LHCN-M2 (cell line): ENCODE results near the gene TRIM24. TPM values are rescaled to one million over a fixed set of nuclear protein-coding genes. Genes with fewer than 3 reads are reported as not detected.
A peak's percentile ranks its signal among the peaks of the same experiment; 100 is the strongest.
"Not testable (repeated sequence)": the region's sequence is repeated elsewhere in the genome, so short reads cannot be mapped to it uniquely, and the experiment has no call there.

Experiments
- DNase-seq: peaks from one replicate; pipeline ENCODE4 v3.0.0-alpha.2; 2012; ENCODE audit warnings: low read depth
- polyA plus RNA-seq: library from polyadenylated mRNA; unstranded; fragments of >200 nt; gene quantifications from one replicate; pipeline ENCODE4 v1.2.1, GENCODE V29; 2012; ENCODE audit warnings: missing spikeins
- total RNA-seq: library from RNA; depleted of rRNA; stranded (reverse); fragments of >200 nt; gene quantifications from 2 replicates; pipeline ENCODE4 v1.2.3, GENCODE V29; 2014; rRNA removed

The TRIM24 gene
- 14.1 and 16.1 TPM in 2 replicates for total RNA-seq
- 4.6 TPM for polyA plus RNA-seq

DNA sequence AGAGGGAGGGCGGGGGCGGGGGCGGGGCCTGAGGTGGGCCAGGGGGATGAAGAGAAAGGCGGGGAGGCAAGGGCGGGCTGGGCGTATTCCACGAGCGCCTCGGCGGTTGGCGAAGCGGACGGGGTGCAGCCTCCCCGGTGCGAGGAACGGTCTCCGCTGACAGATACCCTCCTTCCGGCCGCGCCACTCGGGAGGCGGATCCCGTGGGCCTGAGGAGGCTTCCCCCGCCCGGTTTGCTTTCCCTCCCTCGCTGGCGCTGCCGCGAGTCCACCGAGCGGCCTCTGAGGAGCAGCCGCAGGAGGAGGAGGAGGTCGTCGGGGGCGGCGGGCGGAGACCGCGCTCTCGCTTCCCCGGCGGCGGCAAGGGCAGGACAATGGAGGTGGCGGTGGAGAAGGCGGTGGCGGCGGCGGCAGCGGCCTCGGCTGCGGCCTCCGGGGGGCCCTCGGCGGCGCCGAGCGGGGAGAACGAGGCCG lies at the start of gene TRIM24:
TRIM24 (plus strand) TSS at position 84 of the 473 bp plus-strand sequence; CDS start at position 374, 290 bp downstream.
- no peak for DNase-seq

DNA sequence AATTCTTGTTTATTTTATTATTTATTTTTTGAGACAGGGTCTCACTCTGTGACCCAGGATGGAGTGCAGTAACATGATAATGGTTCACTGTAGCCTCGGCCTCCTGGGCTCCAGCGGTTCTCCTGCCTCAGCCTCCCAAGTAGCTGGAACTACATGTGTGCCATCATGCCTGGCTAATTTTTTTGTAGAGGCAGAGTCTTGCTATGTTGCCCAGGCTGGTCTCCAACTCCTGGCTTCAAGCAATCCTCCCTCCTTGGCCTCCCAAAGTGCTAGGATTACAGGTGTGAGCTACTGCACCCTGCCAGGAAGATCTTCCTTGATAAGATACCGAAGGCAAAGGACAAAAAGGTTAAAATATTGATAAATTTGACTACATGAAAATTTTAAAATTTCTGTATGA lies 48.0 kb upstream of the TRIM24 start:
- not testable (repeated sequence) for DNase-seq

DNA sequence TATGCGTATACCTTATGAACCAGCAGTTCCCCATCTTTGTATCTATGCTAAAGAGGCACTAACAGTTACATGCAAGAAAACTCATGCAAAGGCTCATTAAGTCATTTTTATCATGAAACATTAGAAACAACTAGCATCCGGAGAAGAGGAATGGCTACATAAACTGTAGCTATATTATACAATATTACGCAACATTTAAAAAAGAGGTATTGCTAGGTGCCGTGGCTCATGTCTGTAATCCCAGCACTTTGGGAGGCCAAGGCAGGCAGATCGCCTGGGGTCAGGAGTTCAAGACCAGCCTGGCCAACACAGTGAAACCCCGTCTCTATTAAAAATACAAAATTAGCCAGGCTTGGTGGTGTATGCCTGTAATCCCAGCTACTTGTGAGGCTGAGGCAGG lies 47.1 kb upstream of the TRIM24 start:
- DNase-seq = not testable (repeated sequence)

DNA sequence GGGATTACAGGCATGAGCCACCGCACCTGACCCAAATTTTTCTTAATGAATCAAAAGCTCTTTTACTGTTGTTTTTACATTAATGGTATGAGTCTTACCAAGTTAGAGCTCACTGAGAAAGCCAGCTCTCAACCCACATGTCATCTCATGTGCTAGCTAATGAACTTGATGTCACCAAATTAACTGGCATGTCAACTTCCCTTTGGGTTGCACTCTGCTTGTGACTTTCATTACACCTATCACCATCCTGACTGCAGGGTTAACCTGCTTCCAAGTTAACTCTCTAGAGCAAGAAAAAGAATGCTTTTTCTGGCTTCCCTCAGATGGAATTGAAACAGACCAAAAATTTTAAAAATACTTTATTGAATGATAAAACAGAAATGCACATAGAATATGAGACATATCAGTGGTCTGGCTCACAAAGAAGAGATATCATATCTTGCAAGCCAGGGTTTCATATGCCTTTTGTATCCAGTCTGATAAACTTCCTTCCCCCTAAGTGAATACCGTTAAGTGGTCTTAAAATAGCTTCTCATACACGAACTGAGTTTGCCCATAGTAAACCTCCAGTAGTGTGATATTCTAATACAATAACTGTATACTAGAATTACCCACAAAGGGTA lies 42.9 kb upstream of the TRIM24 start:
- DNase-seq = no peak

DNA sequence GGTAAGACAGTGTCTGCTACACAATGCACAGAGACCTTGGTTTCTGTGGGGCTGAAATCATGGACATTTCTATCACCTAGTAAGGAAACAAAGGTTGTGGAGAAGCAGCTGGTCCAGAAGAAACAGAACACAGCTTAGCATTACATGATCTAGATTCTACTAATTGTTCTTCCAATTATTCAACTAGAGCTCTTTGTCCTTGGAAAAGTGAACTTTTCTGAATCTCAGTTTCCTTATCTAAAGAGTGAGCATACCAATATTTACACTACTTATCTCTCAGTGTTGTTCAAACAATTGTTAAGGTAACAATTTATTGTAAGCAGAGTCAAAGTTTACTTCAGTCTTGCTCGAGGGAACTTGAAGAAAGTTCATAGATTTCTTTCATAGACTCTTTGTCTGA lies 42.3 kb upstream of the TRIM24 start:
- DNase-seq = no peak

DNA sequence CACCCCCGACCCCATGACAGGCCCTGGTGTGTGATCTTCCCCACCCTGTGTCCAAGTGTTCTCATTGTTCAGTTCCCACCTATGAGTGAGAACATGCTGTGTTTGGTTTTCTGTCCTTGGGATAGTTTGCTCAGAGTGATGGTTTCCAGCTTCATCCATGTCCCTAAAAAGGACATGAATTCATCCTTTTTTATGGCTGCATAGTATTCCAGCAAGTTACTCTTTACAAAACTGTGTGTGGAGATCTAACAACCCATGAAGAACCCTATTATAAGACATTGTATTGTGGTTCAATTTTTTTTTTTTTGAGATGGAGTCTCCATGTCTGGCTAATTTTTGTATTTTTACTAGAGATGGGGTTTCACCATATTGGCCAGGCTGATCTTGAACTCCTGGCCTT lies 41.7 kb upstream of the TRIM24 start:
- not testable (repeated sequence) for DNase-seq

DNA sequence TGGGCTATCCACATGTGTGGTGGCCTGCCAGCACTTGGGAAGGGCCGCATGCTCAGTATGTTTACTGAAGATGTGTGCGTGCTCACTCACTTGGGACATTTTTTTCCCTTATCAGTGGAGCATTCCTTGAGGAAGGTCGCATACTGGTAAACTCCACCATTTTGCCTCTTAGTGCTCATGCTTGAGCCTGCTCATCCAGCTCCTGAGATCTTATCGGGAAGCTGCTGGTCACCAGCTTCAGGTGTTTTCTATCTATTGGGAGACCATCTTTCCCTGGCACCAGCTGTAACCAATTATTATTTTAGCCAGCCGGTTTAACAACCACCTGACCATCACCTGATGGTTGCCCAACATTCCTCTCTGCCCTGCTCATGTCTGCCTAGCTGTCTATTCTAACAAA lies 35.0 kb upstream of the TRIM24 start:
- DNase-seq = no peak

DNA sequence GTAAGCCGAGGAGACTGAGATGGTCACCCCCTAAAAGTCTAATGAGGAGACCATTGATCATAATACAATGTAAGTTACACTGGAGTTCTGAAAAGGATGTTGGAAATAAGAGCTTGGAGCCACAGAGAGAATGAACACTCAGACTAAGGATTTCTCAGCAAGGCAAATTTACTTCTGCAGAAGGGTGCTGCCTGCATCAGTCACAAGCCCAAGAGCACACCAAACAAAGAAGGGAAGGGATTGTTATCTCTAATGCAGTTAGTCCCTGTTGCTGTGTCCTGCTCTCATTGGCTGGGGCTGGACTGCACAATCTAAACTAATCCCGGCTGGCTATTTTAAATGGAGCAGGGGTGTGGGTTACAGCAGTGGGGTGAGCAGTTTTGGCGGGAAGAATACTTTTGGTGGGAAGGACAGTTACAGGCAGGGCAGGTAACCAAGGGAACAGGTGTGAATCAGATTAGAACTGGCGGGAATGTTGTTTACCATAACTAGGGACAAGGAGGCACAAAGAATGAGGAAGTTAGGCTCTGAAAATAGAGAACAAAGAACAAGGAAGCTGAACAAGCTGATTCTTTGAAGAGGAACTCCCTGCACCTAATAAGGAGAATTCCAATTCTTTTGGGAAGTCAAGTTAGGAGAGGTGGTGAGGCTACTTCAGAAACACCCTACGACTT lies 30.3 kb upstream of the TRIM24 start:
- DNase-seq = no peak

DNA sequence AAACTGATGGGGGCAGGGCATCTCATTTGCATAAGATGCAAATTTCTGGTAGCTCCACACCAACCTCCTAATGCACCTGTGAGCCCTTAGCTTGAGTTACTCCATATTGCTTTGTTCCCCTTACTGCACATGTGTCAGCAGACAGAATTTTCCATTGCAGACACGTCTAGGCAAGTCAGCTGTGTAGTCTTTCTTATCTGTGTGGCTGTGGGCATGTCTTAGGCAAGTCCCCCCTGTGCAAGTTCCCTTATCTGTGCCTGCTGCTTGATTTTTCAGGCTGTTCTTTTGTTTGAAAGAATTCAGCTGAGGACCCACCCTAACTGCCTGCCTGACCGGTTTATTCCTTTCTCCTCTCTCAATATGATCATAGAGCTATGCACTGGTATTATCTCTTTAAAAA lies 28.5 kb upstream of the TRIM24 start:
- DNase-seq = no peak

DNA sequence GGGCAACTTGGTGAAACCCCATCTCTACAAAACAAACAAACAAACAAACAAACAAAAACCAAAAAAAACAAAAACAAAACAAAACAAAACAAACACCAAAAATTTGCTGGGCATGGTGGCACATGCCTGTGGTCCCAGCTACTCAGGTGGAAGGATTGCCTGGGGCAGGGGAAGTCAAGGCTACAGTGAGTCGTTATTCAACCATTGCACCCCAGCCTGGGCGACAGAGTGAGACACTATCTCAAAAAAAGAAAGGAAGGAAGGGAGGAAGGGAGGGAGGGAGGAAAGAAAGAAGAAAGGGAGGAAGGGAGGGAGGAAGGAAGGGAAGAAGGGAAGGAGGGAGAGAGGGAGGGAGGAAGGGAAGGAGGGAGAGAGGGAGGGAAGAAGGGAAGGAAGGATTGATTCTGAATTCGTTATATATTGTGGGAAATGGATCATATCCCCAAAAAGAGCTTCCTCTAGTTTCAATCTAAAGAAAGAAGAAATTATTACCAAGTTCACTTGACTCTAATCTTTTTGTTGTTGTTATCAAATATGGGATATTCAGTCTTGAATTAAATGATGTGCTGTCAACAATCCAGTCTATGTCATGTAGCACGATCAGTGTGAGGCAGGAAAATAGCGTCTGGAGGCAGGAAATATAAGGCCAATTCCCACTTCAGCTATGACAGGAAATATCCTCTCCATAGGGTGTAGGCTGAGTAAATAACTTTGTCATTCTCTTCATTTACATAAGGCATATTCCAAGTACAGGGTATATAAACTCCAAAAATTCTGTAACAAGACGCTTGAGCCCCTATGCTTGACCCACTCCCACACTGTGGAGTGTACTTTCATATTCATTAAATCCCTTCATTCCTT lies 26.2 kb upstream of the TRIM24 start:
- DNase-seq = no peak

DNA sequence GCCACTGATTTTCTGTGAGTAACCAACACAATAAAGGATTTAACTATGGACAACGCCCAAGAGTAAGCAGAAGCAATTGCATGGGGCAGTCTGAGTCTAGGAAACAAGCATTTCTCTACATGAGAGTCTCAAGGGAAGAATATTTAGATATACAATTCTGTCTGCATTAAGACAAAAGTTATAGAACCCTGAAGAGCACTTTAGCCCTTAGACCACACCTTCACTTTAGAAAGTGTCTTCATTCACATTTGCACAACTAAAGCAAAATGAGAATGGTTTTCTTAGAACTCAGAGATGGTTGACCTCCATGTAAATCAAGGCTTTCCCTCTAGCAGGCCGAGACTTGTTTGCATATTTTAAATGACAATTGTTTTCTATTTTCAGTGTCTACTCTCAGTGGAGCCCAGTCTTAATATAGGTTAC lies 25.5 kb upstream of the TRIM24 start:
- no peak for DNase-seq

DNA sequence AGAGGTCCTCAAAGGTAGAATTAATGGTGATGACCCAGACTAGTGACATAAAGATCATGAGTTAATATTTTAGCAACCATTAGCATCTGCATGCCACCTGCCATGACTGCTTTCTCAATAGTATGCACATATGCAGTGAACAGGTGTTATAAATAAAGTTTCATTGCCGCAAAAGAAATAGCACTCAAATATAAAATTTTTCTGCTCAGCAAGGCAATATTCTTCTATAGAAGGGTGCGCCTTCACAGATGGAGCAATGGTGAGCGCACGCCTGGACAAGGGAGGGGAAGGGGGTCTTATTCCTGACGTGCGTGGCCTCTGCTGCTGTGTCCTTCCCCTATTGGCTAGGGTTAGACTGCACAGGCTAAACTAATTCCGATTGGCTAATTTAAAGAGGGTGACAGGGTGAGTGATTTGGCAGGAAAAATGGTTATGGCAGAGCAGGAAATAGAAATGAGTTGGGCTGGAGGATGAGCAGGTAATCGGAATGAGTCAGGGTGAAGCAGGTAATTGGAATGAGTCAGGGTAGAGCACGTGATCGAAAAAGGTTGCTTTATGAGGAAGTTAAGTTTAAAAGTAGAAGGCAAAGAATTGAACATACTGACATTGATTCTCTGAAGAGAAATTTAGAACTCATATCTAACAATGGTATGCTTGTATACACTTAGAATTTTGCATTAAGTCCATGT lies 24.7 kb upstream of the TRIM24 start:
- no peak for DNase-seq

DNA sequence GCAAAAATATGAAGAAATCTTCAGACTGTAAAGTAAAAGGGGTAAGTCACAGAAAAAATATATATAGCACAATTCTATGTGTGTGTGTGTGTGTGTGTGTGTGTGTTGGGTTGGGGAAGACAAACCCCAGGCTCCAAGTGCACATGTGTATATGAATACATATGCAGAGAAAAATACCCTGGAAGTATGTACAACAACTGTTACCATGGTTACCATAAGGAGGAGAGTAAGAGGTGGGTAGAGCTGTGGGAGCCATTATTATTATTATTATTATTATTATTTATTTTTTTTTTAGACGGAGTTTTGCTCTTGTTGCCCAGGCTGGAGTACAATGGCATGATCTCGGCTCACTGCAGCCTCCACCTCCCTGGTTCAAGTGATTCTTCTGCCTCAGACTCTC lies 23.7 kb upstream of the TRIM24 start:
- DNase-seq = no peak

DNA sequence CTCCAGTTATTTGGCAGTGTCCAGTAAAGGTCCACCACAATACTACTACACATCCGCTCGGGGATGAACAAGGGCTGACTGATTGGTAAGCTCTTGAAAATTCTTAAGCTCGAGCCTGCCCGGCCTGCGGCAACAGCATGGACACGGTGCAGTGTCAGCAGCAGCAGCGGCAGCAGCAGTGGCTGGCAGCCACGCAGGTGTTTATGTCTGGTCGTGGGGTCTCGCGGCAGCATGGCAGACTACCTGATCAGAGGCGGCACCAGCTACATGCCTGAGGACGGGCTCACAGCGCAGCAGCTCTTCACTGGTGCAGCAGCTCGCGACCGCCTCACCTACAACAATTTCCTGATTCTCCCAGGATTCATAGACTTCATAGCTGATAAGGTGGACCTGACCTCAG lies 19.6 kb upstream of the TRIM24 start:
- DNase-seq = no peak

DNA sequence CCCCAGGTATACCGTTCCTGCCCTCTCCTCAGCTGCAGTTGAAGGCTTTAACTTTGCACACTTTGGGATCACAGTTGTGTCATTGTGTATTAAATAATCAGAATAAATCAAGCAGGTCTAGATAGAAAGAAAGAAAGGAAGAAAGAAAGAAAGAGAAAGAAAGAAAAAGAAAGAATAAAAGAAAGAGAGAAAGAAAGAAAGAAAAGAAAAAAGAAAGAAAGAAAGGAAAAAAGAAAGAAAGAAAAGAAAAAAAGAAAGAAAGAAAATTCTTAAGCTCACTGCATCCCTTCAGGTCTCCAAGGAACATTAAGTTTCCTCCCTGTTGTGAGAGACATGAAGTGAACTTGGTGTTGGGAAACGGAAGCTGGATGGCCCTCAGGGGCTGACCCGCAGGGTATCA lies 17.2 kb upstream of the TRIM24 start:
- DNase-seq = no peak

DNA sequence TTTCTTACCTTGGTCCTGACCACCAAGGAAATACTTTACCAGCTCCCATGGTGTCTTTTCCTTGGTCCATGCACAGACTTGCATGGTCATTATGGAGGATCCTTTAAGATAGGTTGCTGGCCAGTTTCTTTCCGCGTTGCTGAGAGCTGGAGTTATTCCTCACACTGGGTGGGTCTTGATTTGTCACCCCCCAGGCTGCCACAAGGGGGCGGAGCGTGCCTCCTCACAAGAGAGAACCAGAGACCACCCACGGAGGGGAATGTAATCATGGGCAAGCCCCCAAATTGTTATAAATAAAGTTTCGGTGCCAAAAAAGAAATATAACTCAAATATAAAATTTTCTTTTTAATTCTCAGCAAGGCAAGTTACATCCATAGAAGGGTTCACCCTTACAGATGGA lies 10.5 kb upstream of the TRIM24 start:
- DNase-seq = peak; percentile 6

DNA sequence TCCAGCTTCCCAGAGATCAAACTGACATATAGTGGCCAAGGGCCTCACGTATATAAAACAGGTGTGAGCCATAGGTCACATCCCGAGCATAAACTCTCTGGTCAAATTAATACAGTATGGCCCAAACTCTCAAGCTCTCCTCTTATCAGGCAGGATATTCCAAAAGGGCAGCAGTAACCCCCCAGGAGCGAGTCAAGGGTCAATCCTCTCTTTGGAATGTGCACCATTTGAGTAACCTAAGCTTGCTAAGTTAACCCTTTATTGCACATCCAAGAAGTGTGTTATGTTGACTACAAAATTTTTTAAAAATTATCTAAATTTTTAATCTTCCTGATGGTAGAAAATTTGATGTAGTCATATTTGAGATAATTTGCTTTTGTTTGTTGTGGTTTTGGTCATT lies 4.5 kb upstream of the TRIM24 start:
- no peak for DNase-seq

DNA sequence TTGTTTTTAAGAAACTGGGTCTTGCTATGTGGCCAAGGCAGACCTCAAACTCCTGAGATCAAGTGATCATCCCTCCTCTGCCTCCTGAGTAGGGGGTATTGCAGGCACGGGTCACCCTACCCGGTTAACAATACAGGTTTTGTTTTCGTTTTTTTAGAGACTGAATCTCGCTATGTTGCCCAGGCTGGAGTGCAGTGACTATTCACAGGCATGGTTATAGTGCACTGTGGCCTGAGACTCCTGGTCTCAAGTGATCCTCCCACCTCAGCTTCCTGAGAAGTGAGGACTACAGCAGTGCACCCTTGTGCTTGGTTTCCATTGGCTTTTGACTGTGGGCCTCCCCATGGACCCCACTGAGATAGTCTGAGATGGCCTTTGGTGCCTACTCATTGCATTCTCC lies 3.8 kb upstream of the TRIM24 start:
- no peak for DNase-seq

DNA sequence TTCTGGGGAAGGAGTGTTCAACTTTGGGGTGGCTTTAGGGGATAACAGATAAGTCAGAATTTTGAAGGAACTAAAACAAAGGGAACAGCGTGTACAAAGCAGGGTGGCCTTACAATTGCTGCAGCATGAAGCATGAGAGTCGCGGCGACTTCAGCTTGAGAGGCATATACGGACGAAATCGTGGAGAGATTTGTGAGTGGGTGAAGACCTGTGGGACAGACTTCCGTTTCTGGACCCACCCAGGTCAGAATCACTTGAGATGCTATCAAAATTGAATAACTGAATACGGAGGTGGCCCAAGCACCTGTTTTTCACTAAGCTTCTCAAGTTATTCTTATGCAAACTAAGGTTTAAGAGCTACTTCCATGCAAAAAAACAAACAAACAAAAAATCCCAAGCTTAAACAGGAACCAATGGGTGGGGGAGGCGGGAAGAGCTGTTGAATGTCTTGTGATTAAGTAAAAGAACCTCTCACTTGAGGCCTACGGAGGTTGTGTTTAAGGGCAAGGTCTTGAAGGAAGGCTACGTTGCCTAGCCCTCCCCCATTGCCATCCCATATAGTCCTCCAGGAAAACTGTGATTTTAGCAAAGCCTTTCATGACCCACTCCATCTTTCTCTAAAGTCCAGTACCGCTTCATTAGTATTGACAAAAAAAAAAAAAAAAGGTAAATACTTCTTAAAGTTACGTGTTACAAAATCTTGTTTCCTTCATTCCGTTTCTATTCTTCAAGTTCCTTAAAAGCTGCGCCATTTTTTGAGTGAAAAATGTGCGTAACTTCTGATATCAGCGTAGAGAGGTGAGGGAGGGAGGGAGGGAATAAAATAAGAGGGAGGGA lies 1.3 kb upstream of the TRIM24 start:
- no peak for DNase-seq

DNA sequence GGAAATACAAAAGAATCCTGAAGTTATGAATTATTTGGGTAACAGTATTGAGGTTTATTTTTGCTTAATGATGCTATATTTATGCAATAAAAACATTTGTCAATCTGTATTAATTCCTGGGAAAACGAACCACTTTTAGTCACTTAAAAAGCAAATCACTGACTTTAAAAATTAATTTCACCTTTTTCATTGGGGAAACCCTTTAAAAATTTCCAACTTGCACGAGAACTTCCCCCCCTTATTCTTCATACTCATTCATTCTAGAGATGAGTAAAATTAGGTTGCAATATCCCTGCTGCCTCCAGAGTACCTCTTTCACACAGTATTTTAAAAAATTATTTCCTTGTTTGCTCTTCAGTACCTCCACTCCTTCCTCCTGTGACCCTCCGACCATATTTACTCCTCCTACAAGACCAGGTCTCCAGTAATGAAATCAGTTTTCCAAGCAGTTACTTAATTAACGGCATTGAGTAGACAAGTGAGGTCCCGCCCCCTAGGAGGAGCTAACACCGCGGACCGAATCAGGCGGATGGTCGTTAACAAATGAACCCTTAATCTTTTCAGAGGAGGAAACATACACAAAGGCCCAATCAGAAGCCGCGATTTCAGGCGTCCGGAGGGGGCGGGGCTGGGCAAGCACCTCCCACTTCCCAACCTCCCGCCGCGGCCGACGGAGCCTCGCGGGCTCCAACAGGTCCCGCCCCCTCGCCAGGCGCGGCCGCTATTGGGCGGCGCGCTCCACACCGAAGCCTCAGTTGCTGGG lies 465 bp upstream of the TRIM24 start:
- peak; percentile 98 for DNase-seq
